ENCODE data around the gene PARS2.

- TF ChIP-seq SUZ12 (IDR thresholded peaks at IDR 0.05) (no peak), FOXK2 (IDR thresholded peaks at IDR 0.05) (no peak), TARDBP (IDR thresholded peaks at IDR 0.05) (no peak), ARNT (IDR thresholded peaks at IDR 0.05) (no peak), CTBP1 (IDR thresholded peaks at IDR 0.05; ENCODE audit: borderline replicate concordance) (no peak), PKNOX1 (IDR thresholded peaks at IDR 0.05) (no peak), L3MBTL2 (conservative IDR thresholded peaks at IDR 0.05) (no peak), ELF4 (IDR thresholded peaks at IDR 0.05) (no peak), SP1 (IDR thresholded peaks at IDR 0.05) (no peak), FOXA1 (IDR thresholded peaks at IDR 0.05) (no peak)
Observed at GRCh38 chr1:54796902-54797301, 32.6 kb upstream of the PARS2 start.

Measured in HEK293T (cell line).